IPS-NIHi7 (cell line): ENCODE data around the gene NR1D2.
"Not testable (repeated sequence)": the region's sequence is repeated elsewhere in the genome, so short reads cannot be mapped to it uniquely, and the experiment has no call there.

ENCODE experiments used
- DNase-seq: peaks from one replicate; pipeline ENCODE4 v3.0.0; 2012; ENCODE audit warnings: mixed read lengths; ENCODE audit errors: extremely low spot score

Gene NR1D2

DNA sequence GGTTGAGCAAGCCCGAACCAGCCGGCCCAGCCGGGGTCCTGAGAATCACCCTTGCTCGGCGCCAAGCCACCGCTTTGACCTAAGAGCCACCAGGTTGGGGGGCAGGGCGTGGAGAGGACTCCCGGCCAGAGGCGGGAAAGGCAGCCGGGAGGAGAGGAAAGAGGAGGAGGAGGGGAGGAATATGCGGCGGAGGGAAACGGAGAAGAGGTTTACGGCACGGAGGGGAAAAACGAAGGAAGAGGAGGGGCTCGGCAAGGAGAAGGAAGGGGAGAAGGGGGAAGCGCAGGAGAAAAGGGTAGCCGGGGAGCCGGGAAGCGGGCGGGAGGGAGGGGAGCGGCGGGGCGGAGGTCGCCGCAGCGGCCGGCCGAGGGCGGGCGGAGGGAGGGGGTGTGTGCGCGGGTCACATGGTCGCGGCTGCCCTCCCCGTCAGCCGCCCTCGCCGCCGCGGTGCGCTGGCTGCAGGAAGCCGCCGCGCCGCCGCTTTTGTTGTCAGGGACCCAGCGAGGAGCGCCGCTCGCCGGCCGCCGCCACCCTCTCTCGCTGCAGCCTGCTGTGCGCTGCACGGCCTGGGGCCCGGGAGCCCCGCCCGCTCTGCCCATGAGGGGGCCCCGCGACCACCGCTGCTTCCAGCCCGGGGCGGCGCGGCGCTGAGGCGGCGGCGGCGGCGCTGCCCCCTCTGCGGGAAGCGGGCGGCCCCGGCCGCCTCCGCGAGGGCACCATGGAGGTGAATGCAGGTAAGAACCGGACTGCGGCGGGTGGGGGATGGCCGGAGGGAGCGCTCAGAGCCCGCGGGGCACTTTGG is at the start of gene NR1D2:
Gene NR1D2, plus strand, starts transcription at position 426 of the 802 bp plus-strand sequence. Its CDS starts 293 bp downstream, at position 719.
- peak; percentile 85 for DNase-seq

DNA sequence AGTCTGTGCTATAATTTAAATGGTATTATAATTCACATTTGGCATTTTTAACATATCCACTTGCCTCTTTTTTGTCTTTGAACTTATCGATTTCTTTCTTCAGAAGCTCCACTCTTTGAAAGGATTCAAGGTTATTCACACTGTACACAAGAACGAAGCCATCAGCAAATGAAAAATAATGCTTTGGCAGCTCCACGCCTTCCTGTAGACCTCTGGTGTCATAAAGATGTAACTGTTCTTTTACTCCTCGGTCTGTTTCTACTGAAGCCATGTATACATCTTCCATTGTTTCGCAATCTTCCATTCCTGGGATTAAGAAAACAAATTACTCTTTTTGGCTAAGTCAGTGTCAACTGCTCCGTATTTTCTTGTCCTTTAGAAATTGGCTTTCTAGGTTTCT is 44.3 kb upstream of the NR1D2 start:
- DNase-seq, result no peak

DNA sequence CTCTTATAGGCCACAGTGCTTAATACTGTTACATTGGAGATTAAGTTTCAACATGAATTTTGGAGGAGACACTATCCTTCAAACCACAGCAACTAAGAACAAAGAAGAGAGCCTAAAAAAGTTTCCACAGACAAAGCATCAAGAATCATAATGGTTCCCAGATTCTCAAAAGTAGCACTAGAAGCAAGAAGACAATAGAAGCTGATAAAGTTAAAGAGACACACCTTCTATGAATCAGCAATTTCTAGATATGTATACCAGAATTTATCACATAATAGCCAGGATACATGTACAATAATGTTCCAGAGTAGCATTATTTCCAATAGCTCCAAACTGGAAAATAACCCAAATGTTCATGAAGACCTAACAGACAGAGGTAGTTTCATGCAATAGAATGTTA is 40.5 kb upstream of the NR1D2 start:
- no peak for DNase-seq

DNA sequence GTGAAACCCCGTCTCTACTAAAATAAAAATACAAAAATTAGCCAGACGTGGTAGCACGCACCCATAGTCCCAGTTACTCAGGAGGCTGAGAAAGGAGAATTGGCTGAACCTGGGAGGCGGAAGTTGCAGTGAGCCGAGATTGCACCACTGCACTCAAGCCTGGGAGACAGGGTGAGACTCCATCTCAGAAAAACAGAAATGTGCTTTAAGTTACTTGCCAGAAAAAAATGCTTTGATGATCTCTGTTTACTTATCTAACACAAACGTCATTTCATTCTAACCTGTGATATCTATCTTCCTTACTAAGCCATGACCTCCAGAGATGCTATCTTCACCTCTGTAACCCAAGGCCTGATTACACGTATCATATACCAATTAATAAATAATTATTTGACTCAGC is 35.7 kb upstream of the NR1D2 start:
- DNase-seq, result no peak

DNA sequence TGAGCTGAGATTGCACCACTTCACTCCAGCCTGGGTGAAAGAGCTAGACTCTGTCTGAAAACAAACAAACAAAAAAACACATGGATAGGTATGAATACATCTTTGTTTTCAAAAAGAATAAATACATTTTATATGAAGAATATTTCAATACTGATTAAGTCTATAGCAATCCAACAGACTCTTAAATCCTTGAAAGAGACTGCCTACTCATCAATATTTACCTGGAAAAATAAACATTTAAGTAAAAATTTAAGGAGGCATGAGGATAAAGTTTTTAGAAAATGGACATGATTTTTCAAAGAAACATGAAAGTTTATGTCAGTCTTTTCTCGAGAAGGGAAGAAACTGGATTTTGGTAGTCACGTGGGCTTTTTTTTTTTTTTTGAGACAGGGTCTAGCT is 33.7 kb upstream of the NR1D2 start:
- DNase-seq, result no peak

DNA sequence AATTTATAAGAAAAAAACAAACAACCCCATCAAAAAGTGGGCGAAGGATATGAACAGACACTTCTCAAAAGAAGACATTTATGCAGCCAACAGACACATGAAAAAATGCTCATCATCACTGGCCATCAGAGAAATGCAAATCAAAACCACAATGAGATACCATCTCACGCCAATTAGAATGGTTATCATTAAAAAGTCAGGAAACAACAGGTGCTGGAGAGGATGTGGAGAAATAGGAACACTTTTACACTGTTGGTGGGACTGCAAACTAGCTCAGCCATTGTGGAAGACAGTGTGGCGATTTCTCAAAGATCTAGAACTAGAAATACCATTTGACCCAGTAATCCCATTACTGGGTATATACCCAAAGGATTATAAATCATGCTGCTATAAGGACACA is 32.8 kb upstream of the NR1D2 start:
- DNase-seq, result not testable (repeated sequence)

DNA sequence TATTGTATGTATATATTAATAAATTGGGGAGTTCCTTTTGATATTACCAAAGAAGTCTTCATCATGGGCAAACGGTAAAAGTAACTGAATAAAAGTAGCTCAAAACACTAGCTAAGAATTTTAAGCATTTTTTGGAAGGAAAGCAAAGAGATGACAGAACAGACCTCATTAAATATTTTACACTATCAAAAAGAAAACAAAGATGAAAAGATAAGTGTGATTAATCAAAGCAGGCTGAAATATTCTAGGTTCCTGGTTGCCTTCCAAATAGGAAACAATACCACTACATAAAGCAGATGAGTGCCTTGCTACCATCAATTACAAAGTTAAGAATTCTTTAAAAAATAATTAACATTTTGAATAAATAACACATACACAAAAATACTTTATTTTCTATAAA is 31.9 kb upstream of the NR1D2 start:
- DNase-seq, result no peak

DNA sequence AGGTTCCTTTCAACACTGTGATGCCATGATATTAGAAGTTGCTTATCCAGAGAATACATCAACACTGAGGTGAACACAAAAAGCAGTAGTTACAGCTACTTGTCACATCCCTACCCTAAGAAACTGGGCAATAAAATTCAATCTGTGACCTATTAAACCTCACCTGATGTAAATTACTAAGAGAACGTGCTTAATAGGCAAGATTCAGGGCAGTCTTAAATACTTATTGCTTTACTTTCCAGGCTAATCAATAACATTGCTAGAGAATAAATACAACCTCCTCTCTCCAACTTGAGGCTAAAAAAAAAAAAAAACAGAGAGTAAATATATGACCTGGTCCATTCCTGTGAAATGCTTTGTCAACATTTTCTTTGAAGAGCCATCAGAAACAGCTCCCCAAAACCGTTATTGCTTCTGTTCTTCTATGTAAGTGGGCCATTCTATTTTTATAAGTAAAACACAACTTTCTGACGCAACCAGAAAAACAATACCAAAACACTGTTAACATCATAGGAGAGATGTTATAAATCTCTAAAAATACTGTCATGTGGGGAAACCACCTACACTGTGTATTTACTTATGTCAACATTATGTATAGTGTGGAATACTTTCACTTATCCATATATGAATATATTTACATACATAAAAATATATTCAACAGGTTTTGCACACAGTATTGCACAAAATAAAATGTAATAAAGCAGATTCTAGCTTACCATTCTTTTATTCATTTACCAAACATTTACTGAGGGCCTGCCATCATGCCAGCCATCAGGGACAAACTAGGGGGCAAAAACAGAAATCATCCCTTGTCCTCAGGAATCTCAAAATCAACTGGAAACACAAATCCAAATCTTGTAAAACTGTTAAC is 31.0 kb upstream of the NR1D2 start:
- no peak for DNase-seq

DNA sequence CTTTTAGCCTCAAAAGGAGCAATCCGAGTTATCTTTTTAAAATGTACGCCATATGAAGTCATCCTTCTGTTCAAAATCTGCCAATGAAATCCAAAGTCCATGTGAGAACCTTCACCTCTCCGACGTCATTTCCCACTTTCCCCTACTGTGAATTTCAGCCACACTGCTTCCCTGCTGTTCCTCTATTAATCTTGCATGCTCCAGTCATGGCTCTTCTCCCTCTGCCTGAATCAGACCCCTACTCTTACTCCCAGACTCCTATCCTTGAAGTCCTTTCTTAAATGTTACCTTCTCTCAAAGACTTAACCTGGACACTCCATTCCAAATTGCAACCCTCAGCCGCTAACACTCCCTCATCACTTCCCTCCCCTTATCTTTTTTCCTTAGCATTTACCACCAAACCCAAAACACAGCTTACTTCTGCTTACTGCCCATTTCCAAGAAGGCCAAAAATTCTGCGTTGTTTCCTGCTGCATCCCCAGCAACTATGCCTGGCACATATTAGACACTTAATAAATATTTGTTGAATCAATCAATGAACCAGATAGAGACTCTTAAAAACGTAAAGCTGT is 29.5 kb upstream of the NR1D2 start:
- no peak for DNase-seq

DNA sequence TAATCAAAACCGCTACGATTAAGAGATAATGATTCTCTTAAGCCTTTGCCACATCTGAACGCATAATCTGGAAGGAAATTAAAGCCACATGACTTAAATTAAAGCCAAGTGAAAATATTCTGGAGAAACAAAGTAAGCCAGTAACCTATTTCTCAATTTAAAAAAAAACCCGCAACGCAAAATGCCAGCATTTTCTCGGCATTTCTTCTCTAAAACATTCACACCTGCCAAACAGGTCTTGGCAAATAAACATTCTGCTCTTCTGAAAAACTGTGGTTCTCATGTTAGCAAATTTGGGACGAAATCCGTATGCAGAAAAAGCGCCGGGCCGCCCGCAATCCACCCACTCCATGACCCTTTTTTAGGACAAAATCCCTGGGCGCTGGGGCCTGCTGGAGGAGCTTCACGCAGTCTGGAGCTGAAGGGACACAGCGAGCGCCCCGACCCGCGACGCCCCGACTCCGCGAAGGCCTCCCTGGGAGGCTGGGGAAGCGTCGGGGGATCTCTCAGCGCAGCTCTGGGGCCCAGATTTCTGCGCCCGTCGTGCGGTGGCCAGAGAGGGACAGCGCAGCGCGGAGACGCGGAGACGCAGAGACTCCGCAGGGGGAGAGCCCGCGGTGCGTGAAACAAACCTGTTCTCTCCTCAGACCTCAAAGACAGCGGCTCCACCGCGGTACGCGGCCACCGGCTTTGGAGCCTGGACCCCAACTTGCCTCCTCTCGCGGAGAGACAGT is 28.8 kb upstream of the NR1D2 start:
- no peak for DNase-seq

DNA sequence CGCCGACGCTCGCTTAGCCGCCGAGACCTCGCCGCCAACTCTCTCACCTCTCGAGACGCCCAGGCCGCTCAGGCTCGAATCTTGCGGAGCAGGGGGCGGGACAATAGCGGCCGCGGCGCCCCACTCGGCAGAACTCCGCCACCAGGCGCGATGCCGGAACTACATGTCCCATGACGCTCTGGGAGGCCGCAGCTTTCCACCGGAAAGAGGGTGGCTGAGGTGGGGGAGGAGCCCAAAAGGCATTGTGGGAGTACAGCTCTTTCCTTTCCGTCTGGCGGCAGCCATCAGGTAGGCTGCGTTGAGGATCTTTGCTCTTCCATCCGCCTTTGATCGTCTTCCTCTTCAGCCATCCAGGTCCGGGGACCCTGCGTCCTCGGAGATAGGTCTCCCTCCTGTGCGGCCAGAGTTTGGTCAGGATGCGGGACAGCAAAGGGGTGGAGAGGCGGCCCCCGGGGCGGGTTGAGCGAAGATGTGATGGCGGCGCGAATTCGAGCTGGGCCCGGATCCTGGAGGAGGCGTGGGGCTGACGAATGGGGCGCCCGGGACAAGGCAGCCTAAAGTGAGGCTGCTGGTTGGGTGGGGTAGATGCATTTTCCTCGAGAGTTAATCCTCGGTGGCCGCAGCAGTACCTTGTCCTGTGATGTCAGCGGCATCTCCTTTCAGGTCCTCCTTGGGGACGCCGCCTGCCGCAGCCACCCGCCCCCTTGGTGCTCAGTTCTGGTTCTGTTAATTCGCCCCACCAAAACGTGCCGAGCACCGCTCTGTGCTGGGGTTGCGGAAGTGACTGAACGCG is 28.0 kb upstream of the NR1D2 start, which contains the start of the genes NKIRAS1 and RPL15:
Gene NKIRAS1, minus strand, starts transcription at position 105 of the 793 bp plus-strand sequence. CDS start 6,086 bp downstream, outside the sequence.
Gene RPL15, plus strand, starts transcription at position 247 of the 793 bp plus-strand sequence. CDS start 728 bp downstream, outside the sequence.
- DNase-seq, result peak; percentile 96

DNA sequence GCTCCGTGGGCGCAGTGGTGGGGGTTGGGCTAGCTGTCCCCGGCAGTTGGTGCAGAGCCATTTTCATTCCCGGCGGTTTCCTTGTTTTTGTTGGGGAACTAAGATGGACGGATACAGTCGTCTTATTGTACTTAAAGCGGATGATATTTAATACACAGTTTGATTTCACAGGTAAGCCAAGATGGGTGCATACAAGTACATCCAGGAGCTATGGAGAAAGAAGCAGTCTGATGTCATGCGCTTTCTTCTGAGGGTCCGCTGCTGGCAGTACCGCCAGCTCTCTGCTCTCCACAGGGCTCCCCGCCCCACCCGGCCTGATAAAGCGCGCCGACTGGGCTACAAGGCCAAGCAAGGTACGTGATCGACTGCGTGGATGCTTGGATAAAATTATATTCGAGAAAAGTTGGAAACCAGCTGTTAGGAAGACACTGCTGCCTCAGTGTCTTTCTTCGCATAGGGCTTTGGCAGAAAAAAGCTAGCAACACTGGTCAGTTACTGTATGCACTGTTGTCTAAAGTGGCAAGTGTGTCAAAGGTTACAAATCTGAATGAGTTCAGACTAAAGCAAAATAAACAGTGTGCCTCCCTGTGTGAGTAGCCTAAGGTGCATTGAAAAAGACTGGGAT is 27.3 kb upstream of the NR1D2 start:
- DNase-seq, result peak; percentile 41

DNA sequence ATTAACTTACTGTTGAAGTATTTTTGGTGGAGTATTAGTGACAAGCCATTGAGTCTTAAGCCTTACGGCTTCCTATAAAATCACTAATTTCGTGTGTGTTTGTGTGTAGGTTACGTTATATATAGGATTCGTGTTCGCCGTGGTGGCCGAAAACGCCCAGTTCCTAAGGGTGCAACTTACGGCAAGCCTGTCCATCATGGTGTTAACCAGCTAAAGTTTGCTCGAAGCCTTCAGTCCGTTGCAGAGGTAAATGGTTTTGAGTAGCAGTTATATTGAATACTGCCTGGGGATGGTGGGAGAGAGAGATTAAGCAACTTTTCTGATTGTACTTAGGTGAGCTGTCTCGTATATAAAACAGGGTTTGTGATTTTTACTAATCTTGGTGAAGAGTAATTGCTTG is 26.8 kb upstream of the NR1D2 start:
- not testable (repeated sequence) for DNase-seq

DNA sequence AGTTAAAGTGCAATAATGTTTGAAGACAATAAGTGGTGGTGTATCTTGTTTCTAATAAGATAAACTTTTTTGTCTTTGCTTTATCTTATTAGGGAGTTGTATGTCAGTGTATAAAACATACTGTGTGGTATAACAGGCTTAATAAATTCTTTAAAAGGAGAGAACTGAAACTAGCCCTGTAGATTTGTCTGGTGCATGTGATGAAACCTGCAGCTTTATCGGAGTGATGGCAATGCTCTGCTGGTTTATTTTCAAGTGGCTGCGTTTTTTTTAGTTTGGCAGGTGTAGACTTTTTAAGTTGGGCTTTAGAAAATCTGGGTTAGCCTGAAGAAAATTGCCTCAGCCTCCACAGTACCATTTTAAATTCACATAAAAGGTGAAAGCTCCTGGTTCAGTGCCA is 25.5 kb upstream of the NR1D2 start:
- DNase-seq, result no peak

DNA sequence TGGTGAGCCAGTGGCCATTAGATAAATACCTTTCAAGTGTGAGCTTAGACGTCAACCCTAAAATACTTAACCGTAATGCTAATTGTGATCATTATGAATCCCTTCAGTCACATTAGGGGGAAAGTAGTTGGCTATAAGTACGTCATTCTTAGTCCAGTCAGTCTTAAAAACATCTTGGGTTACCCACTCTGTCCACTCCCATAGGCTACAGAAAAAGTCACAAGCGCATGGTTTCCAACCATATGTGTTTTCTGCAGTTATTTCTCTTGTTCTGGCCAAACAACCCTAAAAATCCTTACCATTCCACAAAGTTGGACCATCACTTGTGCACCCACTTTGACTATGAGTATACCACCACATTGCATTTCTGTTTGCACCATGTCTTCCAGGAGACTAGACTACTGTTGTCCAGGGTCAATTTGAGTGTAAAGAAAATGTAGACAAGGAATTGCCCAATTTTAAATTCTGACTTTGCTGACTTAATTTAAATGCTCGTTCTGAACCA is 24.9 kb upstream of the NR1D2 start:
- DNase-seq, result no peak

DNA sequence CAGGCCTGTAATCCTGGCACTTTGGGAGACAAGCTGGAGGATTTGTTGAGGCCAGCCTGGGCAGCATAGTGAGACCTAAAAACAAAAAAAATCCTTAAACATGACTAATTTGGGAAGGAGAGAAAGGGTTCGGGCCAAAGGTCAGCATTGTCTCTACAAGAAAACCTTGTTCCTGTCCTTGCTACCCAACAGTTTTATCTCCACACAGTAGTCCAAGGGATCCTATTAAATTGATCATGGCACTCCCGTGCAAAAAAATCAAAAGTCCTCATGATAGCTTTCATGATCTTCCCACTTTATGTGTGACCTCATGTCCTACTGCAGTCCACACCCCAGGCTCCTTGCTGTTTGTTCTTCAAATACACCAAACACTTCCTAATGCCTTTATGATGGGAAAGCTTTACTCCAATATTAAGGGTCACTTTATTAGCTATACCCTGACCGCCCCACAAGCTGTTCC is 24.0 kb upstream of the NR1D2 start:
- no peak for DNase-seq

DNA sequence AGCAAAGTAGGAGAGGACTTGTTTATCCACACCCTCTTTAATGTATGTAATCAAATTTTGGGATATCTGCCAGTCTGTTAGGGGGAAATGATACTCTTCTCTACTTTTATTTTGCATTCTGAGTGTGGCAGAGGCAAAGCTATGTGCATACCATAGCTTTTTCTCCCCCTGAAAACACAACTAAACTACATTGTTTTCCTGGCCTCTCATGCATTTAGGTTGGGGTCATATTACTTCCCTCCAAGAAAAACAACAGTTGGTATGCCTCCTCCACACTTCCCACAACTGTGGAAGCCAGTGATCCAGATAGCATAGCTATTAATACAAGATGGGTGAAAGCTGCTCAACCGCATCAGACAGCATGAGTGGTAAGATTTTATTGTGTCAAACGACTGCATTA is 21.3 kb upstream of the NR1D2 start:
- DNase-seq, result no peak

DNA sequence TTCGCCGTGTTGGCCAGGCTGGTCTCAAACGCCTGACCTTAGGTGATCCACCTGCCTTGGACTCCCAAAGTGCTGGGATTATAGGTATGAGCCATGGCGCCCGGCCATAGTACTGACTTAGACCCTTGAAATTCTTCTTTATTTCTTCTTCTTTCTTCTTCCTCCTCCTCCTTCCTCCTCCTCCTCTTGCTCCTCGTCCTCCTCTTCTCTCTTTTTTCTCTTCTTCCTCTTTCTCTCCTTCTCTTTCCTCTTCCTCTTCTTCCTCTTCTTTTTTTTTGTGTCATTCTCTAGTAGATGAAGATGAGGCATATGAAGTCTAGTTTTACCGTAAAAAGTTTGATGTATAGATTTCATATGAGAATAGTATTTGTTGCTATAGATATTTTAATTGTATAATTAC is 18.8 kb upstream of the NR1D2 start:
- no peak for DNase-seq

DNA sequence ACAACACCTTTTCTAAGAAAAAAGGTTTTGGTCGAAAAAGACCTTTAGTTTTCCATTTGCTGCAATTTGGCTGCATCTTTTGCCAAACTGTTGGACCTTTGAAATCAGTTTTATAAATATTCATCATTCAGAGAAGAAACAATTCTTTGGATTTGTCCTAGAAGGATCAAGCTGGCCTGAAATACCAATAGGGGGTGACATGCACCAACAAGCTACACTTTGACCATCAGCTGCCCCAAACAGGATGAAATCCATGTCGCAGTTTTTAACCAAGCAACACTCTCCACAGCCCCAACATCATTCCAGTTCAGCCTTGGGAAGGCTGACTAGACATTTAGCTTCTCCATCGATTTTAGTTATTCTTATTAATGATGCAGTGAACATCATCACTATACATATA is 18.4 kb upstream of the NR1D2 start:
- DNase-seq, result no peak

DNA sequence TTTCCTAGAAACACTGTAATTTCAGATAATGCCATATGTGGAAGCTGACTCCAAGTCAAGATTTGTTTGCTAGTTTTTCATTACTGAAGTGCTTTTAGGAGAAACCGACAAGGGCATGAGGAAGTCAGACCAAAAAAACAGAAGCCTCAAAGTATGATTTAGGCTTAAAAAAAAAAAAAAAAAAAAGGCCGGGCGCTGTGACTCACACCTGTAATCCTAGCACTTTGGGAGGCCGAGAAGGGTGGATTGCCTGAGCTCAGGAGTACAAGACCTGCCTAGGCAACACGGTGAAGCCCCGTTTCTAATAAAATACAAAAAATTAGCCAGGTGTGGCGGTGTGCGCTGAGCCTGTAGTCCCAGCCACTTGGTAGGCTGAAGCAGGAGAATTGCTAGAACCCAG is 16.6 kb upstream of the NR1D2 start:
- no peak for DNase-seq
